ENCODE data around the gene NT5DC3.
A peak's percentile ranks its signal among the peaks of the same experiment; 100 is the strongest.

Gene NT5DC3

GRCh38 chr12:103881261-103881660 lies 40.2 kb upstream of the NT5DC3 start:
- DNase-seq (ENCODE audit: low read depth, low spot score) = no peak
- in situ Hi-C loops (cut with HindIII; ENCODE audit: low sequenced_read_pairs) = no loop called here
- no peak overlapping the region for H3K4me3 ChIP-seq (ENCODE audit: low read depth, low read length)
- no peak for TF ChIP-seq CTCF (IDR thresholded peaks at IDR 0.05; ENCODE audit: low read depth, low read length)

GRCh38 chr12:103880299-103881142 lies 39.5 kb upstream of the NT5DC3 start:
- in situ Hi-C loops (cut with HindIII; ENCODE audit: low sequenced_read_pairs) = no loop called here
- no peak overlapping the region for H3K4me3 ChIP-seq (ENCODE audit: low read depth, low read length)
- no peak for TF ChIP-seq CTCF (IDR thresholded peaks at IDR 0.05; ENCODE audit: low read depth, low read length)
- DNase-seq (ENCODE audit: low read depth, low spot score) = peak; percentile 32

GRCh38 chr12:103879878-103880277 lies 38.8 kb upstream of the NT5DC3 start:
- no peak for TF ChIP-seq CTCF (IDR thresholded peaks at IDR 0.05; ENCODE audit: low read depth, low read length)
- in situ Hi-C loops (cut with HindIII; ENCODE audit: low sequenced_read_pairs) = no loop called here
- H3K4me3 ChIP-seq (ENCODE audit: low read depth, low read length) = no peak overlapping the region
- DNase-seq (ENCODE audit: low read depth, low spot score) = no peak

- TF ChIP-seq CTCF (IDR thresholded peaks at IDR 0.05; ENCODE audit: low read depth, low read length) = no peak
- in situ Hi-C loops (cut with HindIII; ENCODE audit: low sequenced_read_pairs) = no loop called here
- H3K4me3 ChIP-seq (ENCODE audit: low read depth, low read length) = no peak overlapping the region
- no peak for DNase-seq (ENCODE audit: low read depth, low spot score)
Observed at GRCh38 chr12:103879048-103879692, 38.1 kb upstream of the NT5DC3 start.

GRCh38 chr12:103877934-103878510 lies 37.0 kb upstream of the NT5DC3 start:
- TF ChIP-seq CTCF (IDR thresholded peaks at IDR 0.05; ENCODE audit: low read depth, low read length) = peak; percentile 78
- in situ Hi-C loops (cut with HindIII; ENCODE audit: low sequenced_read_pairs) = no loop called here
- H3K4me3 ChIP-seq (ENCODE audit: low read depth, low read length) = no peak overlapping the region
- DNase-seq (ENCODE audit: low read depth, low spot score) = peak; percentile 67

- DNase-seq (ENCODE audit: low read depth, low spot score) = no peak
- no peak for TF ChIP-seq CTCF (IDR thresholded peaks at IDR 0.05; ENCODE audit: low read depth, low read length)
- in situ Hi-C loops (cut with HindIII; ENCODE audit: low sequenced_read_pairs) = no loop called here
- no peak overlapping the region for H3K4me3 ChIP-seq (ENCODE audit: low read depth, low read length)
Observed at GRCh38 chr12:103877288-103877687, 36.3 kb upstream of the NT5DC3 start.
